ENCODE results near the gene CCNL2.
"Not testable (repeated sequence)": the region's sequence is repeated elsewhere in the genome, so short reads cannot be mapped to it uniquely, and the experiment has no call there.

CCNL2 gene

DNA sequence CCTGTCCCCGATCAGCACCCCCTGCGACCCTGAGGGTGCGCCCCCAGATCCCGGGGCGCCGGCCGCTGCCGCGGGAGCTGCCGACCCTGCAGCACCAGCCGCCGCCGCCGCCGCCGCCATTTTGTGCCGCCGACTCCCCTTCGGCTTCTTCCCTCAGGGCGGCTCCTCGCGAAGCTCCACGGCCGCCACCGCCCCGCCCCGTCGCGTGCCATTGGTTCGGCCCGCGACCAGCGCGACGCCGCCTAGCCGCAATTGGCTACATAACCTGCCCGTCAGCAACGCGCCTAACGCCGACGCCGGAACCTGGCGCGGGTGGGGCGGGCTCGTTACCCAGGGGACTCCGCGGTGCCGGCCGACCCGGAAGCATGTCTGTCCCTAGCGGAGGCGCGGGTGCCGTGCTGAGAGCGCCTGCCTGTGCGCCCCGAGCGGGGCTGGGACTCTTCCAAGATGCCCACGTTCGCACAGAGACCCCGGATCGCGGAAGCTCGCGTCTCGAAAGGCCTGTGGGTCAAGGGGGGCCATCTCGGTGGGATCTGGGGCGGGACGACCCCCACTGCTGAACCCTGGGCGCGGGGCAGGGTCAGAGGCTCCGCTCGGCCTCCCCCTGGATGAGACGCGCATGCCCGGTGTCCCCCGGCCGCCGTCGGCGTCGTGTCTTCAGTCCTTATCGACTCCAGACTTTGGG is at the start of gene CCNL2:
CCNL2 (minus strand) TSS at position 149 of the 685 bp plus-strand sequence; CDS start at position 120, 29 bp downstream.
- DNase-seq: peak; percentile 81

DNA sequence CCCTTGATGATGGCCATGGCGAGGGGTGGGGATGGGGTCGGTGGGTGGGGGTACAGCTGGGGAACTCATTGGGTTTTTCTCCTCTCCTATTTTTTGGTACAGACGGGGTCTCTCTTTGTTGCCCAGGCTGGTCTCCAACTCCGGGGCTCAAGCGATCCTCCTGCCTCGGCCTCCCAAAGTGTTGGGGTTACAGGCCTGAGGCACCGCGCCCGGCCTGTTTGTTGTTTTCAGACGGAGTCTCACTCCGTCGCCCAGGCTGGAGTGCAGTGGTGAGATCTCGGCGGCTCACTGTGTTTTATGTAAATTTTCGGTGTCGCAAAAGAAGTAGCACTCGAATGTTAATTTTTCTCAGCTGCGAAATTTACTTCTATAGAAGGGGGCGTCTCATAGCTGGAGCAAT is 47.5 kb upstream of the CCNL2 start:
- not testable (repeated sequence) for DNase-seq

DNA sequence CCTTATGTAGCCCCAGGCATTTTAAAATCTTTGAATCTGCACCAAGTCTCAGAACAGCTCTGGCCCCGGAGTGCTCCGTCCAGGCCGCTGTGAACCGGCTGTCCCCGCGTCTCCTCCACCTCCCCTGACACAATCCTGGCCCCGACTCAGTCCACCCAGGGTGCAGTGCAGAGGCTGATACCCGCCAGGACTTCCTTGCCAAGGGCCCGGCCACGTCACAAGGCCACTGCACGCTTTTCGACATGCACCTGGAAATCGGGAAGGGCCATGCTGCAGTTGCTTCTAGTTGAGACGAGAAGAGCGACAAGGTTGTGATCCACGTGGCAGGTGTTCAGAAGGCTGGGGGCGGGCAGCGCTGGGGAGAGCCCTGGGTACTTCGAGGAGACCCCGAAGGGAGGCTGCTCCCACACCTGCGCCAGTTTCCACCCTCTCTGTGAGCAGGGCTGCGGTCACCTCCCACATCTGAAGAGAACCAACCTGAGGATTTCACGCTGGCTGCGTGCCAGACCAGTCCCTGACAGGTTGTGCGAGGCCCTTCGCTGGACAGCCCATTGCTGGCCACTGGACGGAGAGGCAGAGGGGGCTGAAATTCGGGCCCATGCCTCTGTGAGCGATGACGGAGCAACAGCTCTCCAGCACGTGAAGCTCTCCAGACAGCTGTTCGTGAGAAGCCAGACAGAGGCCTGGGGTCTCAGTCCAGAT is 43.1 kb upstream of the CCNL2 start:
- no peak for DNase-seq

DNA sequence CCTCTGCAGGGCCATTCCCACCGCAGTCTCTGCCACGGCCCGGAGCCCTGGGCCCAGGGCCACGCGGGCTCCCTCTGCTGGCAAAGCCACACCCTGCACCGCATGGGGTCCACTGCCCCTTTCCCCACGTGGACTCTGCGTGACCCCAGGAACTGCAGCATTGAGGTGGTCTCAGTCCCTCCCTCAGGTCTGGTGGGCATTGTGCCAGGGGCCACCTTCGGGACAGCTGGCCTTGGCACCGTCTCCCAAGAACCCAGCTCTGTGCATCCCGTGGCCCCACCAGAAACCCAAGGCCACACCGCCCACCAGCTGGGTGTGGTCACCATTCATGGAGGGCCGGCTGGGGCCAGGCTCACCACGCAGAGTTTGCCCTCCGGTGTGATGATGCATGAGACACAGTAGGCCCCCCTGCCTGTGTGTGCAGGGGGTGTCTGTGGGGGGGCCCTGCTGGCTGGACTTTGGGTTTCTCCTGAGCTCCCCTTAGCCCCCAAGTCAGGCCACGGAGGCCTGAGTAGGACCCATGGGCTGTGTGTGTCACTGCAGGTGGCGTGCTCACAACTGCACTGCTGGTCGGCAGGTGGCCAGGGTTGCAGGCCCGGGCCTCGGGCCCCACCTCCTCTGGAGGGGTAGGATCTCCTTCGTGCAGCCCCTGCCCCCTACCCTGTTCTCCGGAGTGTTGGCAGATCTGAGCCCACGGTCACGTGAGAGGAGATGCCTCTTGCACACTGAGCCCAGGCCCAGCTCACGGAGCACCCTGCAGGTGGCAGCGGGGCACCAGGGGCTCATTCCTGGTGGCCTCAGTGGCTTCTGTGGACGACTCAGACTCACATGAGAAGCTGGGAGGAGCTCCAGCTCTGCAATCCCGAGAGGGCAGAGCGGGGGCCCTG is 42.1 kb upstream of the CCNL2 start:
- DNase-seq: peak; percentile 98

DNA sequence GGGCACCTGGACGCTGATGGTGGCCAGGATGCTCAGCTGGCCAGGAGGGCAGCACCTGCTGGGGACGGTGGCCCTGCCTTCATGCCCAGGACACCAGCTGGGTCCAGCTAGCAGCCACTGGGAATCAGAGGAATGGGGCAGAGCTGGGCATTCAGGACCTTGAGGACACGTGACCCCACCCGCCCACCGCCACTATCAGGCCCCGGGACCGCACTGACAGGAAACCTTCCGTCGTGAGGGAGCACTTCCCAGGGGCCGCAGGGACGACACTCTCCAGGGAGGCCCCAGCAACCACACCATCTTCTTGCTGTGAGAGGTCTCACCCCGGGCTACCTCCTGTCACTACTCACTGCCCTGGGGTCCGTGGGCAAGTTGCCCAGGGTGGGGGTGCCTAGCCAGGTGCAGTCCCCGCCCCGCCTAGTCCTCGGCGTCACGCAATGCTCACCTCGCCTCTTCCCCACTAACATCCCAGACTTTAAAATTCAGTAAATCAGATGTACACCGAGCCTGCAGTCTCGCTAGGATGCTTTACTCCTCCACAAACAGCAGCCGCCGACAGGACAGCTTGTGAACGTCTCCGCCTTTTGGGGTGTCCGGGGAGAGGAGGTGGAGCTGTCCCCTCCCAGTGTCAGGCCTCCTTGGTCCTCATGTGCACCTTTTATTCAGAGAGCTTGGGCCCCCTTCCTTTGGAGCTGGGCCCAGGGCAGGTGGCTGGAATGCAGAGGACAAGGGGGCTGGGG is 41.3 kb upstream of the CCNL2 start:
- peak; percentile 33 for DNase-seq

DNA sequence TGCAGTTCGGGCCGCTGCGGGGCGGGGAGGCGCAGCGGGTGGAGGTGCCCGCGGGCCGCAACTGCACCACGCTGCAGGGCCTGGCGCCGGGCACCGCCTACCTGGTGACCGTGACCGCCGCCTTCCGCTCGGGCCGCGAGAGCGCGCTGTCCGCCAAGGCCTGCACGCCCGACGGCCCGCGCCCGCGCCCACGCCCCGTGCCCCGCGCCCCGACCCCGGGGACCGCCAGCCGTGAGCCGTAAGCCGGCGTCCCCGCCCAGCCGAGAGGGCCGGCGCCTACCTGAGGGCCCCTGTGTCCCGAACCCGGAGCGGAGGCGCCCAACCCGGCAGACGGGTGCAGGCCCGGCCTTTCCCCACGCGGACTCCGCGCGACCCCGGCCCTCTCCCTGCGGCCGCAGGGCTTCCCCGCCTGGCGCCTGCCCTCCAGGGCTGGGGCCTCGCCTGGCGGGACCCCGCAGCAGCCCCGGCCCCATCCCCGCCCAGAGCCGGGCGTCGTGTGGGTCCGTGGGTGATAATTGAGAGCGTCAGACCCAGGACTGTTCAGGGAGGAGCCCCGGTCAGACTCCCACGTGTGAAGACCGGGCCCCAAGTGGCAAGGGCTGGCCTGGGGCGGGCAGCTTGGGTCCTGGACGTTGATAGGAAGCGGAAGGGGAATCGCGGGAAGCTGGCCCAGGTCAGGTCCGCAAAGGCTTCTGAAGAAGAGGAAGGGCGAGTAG is 40.6 kb upstream of the CCNL2 start:
- DNase-seq: peak; percentile 33

DNA sequence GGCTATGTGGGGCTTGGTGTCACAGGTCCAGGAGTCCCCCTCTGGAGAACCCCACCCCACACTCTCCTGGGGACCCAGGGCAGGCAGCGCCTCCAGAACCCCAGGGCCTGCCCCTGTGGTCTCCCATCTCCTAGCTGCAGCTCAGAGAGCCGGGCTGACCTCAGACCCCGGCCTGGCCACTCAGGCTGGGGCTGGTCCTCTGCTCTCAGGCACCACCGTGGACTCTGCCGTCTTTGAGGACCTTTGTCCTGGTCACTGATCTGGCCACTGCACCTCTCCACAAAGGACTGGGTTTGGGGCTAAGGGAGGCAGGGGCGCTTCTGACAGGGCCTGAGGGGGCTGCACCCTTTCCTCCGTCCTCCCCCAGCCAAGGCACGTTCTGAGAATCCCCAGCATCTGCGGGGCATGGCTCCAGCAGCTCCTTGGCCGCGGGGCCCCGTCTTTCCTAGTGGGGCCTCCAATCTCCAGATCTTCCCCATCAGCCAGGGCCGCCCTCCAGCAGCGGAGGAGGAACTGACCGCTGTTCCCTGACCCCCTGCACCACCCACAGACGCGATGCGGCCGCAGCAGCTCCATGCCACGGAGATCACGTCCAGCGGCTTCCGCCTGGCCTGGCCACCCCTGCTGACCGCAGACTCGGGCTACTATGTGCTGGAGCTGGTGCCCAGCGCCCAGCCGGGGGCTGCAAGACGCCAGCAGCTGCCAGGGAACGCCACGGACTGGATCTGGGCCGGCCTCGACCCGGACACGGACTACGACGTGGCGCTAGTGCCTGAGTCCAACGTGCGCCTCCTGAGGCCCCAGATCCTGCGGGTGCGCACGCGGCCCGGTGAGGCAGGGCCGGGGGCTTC is 39.6 kb upstream of the CCNL2 start:
- DNase-seq: peak; percentile 30

DNA sequence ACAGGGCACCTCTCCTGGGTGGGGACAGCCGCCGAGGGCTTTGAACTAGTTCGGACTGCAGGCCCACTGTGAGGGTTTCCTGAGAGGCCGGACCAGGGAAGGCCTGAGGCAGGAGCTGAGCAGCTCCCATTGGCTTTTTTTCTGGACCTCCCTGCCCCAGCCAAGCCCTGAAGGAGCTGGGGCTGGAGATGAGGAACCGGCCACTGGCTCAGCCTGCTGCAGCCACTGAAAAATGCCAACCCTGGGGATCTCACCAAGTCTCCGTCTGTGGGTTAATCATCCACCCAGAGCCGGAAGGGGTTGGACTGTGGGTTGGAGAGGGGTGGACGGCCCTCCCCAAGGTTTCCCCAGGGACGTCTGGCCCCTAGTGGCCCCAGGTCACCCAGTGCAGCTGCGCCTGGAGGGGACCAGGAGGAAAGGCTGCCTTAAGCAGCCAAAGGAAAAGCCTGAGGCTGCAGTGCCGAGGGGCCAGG is 38.8 kb upstream of the CCNL2 start:
- peak; percentile 69 for DNase-seq

DNA sequence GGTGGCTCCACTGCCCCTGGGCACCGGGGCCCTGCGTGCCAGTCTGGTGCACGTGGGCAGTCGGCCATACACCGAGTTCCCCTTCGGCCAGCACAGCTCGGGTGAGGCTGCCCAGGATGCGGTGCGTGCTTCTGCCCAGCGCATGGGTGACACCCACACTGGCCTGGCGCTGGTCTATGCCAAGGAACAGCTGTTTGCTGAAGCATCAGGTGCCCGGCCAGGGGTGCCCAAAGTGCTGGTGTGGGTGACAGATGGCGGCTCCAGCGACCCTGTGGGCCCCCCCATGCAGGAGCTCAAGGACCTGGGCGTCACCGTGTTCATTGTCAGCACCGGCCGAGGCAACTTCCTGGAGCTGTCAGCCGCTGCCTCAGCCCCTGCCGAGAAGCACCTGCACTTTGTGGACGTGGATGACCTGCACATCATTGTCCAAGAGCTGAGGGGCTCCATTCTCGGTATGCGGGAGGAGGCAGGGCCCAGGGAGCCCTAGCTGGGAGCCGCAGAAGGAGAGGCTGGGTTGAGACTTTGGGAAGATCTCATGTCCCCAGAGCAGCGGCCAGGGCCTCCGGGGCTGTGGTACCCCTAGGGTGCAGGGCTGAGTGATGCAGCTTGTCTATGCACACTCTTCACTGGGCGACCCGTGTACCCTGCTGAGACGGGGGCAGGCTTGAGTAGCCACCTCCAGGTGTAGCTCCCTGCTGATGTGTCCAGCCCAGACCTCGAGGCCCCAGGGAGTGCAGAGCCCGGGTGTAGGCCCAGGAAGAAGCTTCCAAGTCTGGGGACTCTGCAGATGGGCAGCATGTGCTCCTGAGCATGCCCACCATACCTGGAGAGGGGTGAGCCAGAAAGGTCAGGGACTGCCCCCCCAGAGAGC is 38.1 kb upstream of the CCNL2 start:
- DNase-seq: peak; percentile 59

DNA sequence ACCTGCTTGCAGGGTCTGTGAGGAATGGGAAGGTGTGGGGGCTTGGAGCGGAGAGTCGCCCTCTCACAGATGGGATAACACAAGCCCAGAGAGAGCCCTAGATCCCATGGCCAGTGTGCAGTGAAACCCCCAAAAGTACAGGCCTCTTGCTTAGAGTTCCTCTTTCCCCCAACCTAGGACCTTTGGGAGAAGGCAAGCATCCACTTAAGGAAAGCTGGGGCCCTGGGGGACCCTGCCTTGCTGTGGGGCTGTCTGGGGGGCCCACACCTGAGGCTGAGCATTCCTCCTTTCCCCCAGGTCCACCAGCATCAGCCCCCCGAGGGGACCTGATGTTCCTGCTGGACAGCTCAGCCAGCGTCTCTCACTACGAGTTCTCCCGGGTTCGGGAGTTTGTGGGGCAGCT is 37.5 kb upstream of the CCNL2 start:
- DNase-seq: no peak

DNA sequence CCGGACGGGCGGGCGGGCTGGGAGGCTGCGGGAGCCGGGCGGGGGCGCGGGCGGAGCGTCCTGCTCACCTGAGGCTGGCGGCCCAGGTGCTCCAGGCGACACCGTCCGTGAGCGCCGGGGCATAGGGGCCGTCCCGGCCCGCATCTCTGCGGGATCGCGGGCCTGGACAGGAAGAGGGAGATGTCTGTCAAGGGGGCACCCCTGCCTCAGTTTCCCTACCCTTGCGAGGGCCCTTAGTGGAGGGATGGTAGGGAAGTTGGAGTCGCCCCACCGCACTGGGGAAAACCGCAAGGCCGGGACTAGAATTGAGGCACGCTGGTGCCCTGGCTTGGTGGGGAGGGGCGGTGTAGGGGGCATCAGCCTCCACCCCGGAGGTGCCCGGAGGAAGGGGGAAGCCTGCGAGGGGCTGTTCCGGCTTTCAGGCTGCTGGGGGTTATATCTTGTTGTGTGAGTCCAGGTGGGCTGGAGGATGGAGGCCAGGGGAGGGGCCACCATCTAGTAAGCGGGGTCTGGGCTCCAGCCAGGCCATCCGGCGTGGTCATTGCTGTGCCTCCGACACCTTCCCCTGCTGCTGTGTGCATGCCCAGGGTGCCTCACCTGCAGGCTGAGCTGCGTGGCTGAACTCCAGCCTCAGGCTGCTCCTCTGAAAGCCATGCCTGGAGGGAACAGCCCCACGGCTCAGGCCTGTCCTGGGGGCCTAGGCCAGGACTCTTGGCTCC is 36.9 kb upstream of the CCNL2 start:
- peak; percentile 79 for DNase-seq

DNA sequence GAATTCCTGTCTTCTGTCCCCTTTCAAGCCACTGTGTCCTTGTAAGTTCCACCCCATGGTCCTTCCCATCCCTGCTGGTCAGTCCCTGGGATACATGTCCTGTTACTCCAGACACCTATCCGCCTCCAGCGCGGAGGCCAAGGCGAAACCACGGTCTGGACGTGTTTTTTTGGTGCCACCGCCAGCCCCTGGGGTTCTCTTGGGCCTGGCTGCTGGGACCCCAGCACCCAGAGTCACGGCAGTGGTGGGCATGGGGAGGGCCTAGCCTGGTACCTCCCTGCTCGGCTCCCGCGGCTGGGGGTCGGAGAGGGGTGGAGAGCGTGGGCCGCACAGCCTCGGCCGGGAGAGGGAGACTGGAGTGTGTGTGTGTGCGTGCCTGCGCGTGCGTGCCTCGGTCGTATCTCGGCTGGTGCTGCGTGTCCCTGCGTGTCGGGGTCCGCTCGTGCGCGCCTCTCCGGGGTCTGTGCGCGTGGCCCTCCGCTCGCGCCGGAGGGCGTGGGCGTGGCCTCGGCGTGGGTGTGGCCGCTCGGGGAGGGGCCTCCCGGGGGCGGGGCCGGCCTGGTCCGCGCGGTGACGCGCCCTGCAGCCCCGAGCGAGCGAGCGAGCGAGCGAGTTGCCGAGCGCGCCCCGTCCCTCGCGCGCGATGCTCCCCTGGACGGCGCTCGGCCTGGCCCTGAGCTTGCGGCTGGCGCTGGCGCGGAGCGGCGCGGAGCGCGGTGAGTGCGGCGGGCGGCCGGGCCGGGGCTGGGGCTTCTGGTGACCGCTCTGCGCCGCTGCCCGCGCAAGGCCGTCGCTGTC is 36.2 kb upstream of the CCNL2 start, which contains the start of gene VWA1:
VWA1 (plus strand) TSS at position 585 of the 798 bp plus-strand sequence; CDS start at position 644, 59 bp downstream.
- peak; percentile 69 for DNase-seq

DNA sequence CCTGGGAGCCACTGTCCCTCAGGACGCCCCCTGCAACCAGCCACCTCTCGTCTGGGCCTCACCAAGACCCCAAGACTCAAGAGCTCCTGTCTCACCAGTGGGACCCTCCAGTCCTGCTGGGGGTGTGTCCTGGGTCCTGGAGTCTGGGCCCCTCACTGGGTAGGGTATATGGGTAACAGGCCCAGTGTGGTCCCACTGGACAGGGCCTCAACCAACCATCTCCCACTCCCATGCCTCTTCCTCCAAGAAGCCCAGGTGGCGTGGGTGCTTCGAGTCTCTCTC is 35.6 kb upstream of the CCNL2 start:
- peak; percentile 38 for DNase-seq

DNA sequence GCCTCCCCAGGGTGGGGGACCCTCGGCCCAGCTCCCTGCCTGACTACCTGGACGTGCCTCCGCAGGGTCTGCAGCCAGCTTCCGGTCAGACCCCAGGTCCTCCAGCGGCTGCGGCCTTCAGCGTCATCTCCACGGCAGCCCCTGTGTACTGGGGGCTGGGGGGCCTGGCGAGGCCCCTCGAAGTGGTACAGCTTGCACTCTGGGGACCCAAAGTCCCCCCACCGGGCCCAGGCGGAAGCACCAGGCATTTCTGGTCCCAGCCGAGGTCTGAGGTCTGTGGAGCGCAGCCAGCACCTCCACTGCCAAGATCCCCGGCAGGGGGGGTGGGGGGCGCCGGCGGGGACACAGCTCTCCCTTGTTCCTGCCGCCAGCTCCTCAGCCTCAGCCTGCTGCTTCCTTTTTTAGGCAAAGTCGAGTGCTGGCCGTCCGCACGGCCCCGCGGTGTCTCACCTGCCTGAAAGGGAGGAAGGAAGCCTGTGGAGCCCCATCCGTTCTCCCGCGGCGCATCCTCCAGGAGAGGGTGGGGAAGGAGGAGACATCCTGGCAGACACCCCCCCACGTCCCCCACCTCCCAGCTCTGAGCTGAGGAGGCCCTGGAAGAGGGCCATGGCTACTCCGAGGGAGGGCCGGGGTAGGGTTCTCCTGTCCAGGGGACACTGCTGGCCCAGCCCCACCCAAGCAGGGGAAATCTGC is 35.1 kb upstream of the CCNL2 start:
- DNase-seq: peak; percentile 54

DNA sequence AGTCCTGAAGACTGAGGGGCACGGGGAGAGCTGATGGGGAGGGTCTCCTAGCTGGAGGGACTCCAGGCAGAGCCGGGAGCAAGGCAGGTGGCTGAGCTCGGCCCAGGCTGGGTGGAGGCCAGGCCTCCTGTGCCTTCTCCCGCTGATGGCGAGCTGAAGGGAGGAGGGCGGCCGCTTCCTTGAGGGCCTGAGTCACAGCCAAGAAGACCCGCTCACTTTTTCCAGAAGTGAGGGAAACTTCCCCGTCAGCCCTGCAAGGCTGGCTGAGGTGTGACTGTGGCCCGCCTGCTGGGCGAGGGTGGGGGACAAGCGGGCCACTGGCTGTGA is 34.6 kb upstream of the CCNL2 start:
- DNase-seq: peak; percentile 61

DNA sequence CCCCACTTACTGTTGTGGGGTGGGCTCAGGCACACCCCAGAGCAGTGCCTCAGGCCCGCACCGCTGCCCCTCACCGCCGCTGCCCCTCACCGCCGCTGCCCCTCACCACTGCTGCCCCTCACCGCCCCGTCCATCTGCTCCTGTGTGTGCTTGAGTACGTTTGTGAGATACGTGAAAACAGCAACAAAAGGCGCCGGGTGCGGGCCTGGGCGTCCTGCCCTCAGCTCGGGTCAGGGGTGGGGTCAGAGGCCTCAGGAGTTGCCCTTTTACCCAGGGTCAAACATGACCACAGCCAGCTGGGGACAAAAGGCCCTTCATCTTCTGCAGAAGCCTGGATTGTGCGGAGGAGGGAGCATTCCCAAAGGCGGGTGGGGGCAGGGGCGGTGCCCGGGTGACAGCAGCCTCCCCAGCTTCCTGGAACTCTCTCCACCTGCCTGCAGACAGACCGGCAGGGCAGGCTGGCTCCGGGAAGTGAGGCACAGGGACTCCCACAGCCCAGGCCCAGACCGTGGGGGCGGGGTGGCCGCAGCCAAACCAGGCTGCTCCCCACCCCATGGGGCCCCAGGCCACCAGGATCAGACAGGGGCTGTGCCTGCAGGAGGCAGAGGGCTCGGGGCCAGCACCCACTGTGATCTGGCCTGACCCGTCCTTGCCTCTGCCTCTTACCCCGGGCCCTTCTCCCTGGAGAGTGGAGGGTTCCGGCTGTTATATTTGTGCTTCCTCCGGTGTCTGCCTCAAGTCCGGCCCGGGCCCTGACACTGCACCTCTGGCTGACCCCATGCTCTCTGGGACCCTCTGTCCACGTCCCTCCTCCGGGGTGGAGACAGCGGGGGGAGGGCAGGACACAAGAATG is 34.0 kb upstream of the CCNL2 start:
- DNase-seq: peak; percentile 81
